Gastroesophageal sphincter (tissue), 4 donors: ENCODE results near the gene NAPB. TPM values are rescaled to one million over a fixed set of nuclear protein-coding genes. Genes with fewer than 3 reads are reported as not detected.

Experiments used
- ATAC-seq: fragments of 150-250 bp; one replicate; pipeline ENCODE4 v1.9.1; 2016; ENCODE audit warnings: mild to moderate bottlenecking, moderate library complexity
- H3K27ac ChIP-seq, 4 donors: fragments of 200-600 bp; sonication (generic) in 3 of 4; 1 replicate in 3 of 4; 2 replicates in 1 of 4; pipeline ENCODE4 v1.5.1; 2016 to 2019
- H3K27me3 ChIP-seq: fragments of 200-600 bp; sonication (generic); one replicate; pipeline ENCODE4 v1.5.1; 2019
- H3K36me3 ChIP-seq, 2 donors: fragments of 200-600 bp; sonication (generic); one replicate each; pipeline ENCODE4 v1.5.1; 2019; ENCODE audit warnings: control low read depth in 1 of 2
- H3K4me1 ChIP-seq, 3 donors: fragments of 200-600 bp; sonication (generic); 1 replicate in 2 of 3; 2 replicates in 1 of 3; pipeline ENCODE4 v1.5.1; 2016 to 2019; ENCODE audit warnings: control low read depth in 2 of 3
- H3K4me3 ChIP-seq, 2 donors: fragments of 200-600 bp; sonication (generic); one replicate each; pipeline ENCODE4 v1.5.1; 2019; ENCODE audit warnings: mild to moderate bottlenecking in 1 of 2, moderate library complexity in 1 of 2
- H3K9me3 ChIP-seq, 3 donors: fragments of 200-600 bp; sonication (generic); one replicate each; pipeline ENCODE4 v1.5.1; 2017 to 2019; ENCODE audit warnings: control low read depth in 2 of 3
- EP300 ChIP-seq: sonication (generic); formaldehyde crosslinking; IDR thresholded peaks from one replicate; pipeline ENCODE4 v1.6.1; 2017; ENCODE audit warnings: antibody characterized with exemption, mild to moderate bottlenecking
- POLR2A ChIP-seq, 2 donors: fragments of 450-650 bp; IDR thresholded peaks; one replicate each; pipeline ENCODE4 v1.6.1; 2017; ENCODE audit warnings: antibody characterized with exemption in 2 of 2, mild to moderate bottlenecking in 2 of 2, moderate library complexity in 1 of 2
- POLR2AphosphoS5 ChIP-seq: sonication (generic); formaldehyde crosslinking; IDR thresholded peaks from one replicate; pipeline ENCODE4 v1.6.1; 2017; ENCODE audit warnings: antibody characterized with exemption
- WGBS, 2 donors: methylation state at CpG; one replicate each; pipeline ENCODE4 v1.1.5; 2018; ENCODE audit warnings: low coverage in 1 of 2; 5-methylcytosine and 5-hydroxymethylcytosine counted together
- total RNA-seq, 4 donors: library from RNA; depleted of rRNA; stranded (reverse); fragments of >200 nt; gene quantifications; one replicate each; pipeline ENCODE4 v1.1.0, GENCODE V29; 2016
- TF ChIP-seq, protein P1 (sequence below), 4 experiments: fragments of 200-600 bp in 2 of 4; fragments of 450-650 bp in 2 of 4; sonication (generic) in 1 of 4; IDR thresholded peaks; one replicate each; pipeline ENCODE4 v1.5.1; 2017 to 2019; ENCODE audit warnings: antibody characterized with exemption in 4 of 4, mild to moderate bottlenecking in 2 of 4, moderate library complexity in 2 of 4

NAPB gene
- total RNA-seq, 4 donors from 2014 or later: 14.0 to 20.1 (median 18.1) TPM

GRCh38 chr20:23334111-23334510, 87.2 kb downstream of the NAPB start:
- Histone ChIP-seq H3K27me3 (no peaks in the 10 kb centered on the region), H3K9me3 (no peaks in the 10 kb centered on the region), H3K4me1 (peaks cover 0 to 7% (median 0%) of the 10 kb centered on the region in 3 donors), H3K4me3 (no peak overlapping the region), H3K27ac (no peak overlapping the region), H3K36me3 (no peaks in the 10 kb centered on the region)
- TF ChIP-seq POLR2AphosphoS5 (no peak), POLR2A (IDR thresholded peaks at IDR 0.05) (no peak), EP300 (no peak)
- TF ChIP-seq, protein P1, sequence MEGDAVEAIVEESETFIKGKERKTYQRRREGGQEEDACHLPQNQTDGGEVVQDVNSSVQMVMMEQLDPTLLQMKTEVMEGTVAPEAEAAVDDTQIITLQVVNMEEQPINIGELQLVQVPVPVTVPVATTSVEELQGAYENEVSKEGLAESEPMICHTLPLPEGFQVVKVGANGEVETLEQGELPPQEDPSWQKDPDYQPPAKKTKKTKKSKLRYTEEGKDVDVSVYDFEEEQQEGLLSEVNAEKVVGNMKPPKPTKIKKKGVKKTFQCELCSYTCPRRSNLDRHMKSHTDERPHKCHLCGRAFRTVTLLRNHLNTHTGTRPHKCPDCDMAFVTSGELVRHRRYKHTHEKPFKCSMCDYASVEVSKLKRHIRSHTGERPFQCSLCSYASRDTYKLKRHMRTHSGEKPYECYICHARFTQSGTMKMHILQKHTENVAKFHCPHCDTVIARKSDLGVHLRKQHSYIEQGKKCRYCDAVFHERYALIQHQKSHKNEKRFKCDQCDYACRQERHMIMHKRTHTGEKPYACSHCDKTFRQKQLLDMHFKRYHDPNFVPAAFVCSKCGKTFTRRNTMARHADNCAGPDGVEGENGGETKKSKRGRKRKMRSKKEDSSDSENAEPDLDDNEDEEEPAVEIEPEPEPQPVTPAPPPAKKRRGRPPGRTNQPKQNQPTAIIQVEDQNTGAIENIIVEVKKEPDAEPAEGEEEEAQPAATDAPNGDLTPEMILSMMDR (IDR thresholded peaks at IDR 0.05): no peak
- ATAC-seq: no peak
- WGBS, 2 donors: 60 to 71% methylated on average over 1 of the region's 3 CpGs

DNA sequence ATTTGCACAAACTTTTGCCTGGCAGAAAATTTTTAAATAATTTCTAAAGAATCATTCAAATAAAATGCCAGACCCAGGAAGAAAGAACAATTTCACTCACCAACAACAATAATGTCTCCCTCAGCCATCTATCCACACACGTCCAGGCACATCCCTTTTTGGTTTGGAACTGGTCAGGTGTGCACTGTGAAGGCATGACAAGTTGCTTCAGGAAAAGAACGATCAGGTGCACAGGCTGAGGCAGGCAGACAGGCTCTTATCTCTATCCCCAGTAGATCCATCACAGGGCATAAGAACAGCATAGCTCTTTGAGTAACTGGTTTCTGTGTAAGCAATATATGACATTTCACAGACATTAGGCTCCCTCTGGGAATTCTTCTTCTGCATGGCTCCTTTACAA, 88.8 kb downstream of the NAPB start:
- 46 to 55% methylated on average over 2 of the region's 2 CpGs for WGBS, 2 donors
- Histone ChIP-seq H3K27ac (no peak overlapping the region), H3K4me1 (peaks cover 0 to 7% (median 0%) of the 10 kb centered on the region in 3 donors), H3K36me3 (no peaks in the 10 kb centered on the region), H3K9me3 (no peaks in the 10 kb centered on the region), H3K4me3 (no peak overlapping the region), H3K27me3 (no peaks in the 10 kb centered on the region)
- ATAC-seq: no peak
- TF ChIP-seq POLR2A (IDR thresholded peaks at IDR 0.05): no peak
- TF ChIP-seq, protein P1 (IDR thresholded peaks at IDR 0.05): no peak
- no peak for TF ChIP-seq POLR2AphosphoS5
- no peak for TF ChIP-seq EP300

DNA sequence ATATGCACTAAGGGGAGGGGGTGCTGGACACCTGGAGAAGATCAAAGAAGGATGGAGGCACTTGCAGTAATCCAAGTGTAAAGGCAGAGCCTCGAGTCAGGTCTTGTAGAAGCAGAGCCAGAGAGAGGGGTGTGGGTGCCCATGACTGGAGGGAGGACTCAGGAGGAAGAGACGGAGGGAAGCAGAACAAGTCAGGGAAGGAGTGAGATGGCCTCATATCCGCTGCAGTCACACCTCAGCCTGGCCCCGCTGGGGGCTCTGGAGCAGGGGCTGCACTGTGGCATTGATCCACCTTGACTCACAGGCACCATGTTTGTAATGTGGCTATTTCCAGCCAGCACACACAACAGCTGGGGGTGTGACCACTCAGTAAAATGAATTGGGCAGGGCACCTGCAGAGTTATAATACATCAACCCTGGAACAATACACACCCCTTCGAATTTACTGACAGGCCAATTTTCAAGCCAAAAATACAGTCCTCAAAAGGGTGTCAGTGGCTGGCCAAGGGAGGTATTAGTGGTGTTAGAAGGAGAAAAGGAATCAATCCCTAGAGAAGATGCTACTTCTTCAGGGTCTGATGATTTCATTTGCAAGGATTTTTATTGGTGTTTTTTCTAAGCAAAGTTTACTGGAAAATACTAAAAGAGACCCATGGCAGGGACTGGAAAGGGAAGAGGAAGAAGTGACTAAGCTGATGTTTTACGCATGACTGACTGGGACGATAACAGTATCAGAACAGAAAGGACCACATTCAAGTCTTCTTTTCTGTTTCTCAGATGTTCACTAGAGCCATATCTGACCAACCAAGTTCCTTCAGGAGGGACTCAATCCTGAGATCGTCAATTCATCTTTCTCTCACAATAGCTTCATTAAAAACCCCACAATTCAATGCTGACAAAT, 89.6 kb downstream of the NAPB start:
- no peaks in the 10 kb centered on the region for H3K36me3 ChIP-seq
- TF ChIP-seq POLR2AphosphoS5 (no peak), POLR2A (IDR thresholded peaks at IDR 0.05) (no peak), EP300 (no peak)
- TF ChIP-seq, protein P1 (IDR thresholded peaks at IDR 0.05): no peak
- H3K27me3 ChIP-seq: no peaks in the 10 kb centered on the region
- no peak overlapping the region for H3K4me3 ChIP-seq
- peaks cover 0 to 7% (median 0%) of the 10 kb centered on the region in 3 donors for H3K4me1 ChIP-seq
- ATAC-seq: no peak
- H3K27ac ChIP-seq: no peak overlapping the region
- WGBS, 2 donors: 64 to 82% methylated on average over 4 to 8 of the region's 8 CpGs
- no peaks in the 10 kb centered on the region for H3K9me3 ChIP-seq

GRCh38 chr20:23327617-23328333, 93.5 kb downstream of the NAPB start:
- no peak overlapping the region for H3K27ac ChIP-seq
- H3K36me3 ChIP-seq: no peaks in the 10 kb centered on the region
- 84 to 91% methylated on average over 5 to 10 of the region's 15 CpGs for WGBS, 2 donors
- no peak overlapping the region for H3K4me3 ChIP-seq
- no peak for TF ChIP-seq EP300
- H3K27me3 ChIP-seq: no peaks in the 10 kb centered on the region
- no peaks in the 10 kb centered on the region for H3K9me3 ChIP-seq
- ATAC-seq: no peak
- H3K4me1 ChIP-seq: no peaks in the 10 kb centered on the region

DNA sequence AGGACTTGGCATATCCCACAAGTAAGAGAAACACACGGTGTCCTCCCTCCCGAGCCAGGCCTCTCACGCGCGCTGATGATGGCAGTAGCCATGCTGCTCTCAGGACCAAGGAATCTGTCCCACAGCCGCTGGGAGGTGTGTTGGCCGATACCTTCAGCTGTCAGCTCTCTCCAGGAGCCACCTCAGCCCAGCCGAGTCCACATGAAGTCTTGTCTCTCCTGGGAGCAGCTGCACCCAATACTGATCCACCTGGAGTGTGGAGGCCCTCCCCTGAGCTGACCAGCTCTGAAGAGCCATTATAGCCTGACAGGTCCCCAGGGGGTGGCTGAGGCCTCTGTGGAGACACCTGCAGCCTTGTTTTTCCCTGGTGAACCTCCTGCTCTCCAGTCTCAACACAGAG, 94.5 kb downstream of the NAPB start:
- ATAC-seq: peak; percentile 10

More for the DNA sequence above, 94.5 kb downstream of the NAPB start:
- no peak overlapping the region for H3K27ac ChIP-seq
- no peaks in the 10 kb centered on the region for H3K4me1 ChIP-seq
- H3K27me3 ChIP-seq: no peaks in the 10 kb centered on the region
- no peaks in the 10 kb centered on the region for H3K36me3 ChIP-seq
- no peak overlapping the region for H3K4me3 ChIP-seq
- H3K9me3 ChIP-seq: no peaks in the 10 kb centered on the region
- TF ChIP-seq, protein P1 (IDR thresholded peaks at IDR 0.05): no peak
- TF ChIP-seq EP300: no peak
- TF ChIP-seq POLR2A (IDR thresholded peaks at IDR 0.05): no peak
- TF ChIP-seq POLR2AphosphoS5: no peak
- WGBS, 2 donors: no CpG with 5 or more reads among the region's 8 CpGs
